Activated CD8-positive, alpha-beta memory T cell treated with anti-CD3 and anti-CD28 coated beads, Interleukin-2, amount 50 U/mL, for 1 hour (primary cell): ENCODE results near the gene RAB36.

Source experiments
- DNase-seq: peaks from one replicate; pipeline ENCODE4 v3.0.0-alpha.2; 2020; ENCODE audit errors: extremely low read depth

RAB36 gene

GRCh38 chr22:23158516-23159290 is 13.4 kb downstream of the RAB36 start:
- DNase-seq = no peak

DNA sequence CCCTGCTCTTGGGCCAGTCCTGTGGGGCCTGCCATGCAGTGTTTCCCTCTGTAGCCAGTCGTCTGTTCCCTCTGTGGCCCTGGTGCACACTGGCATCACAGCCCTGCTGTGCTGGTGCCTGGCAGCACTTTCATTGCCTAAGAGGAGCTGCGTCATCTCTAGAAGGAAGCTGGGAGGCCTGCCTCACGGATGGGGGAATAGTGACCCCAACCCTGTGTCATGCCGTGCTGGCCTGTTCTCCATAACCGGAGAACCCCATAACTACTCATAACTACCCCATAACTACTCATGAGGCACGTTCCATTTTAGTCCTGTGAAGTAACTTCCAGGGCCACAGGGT is 14.0 kb downstream of the RAB36 start:
- DNase-seq = no peak

DNA sequence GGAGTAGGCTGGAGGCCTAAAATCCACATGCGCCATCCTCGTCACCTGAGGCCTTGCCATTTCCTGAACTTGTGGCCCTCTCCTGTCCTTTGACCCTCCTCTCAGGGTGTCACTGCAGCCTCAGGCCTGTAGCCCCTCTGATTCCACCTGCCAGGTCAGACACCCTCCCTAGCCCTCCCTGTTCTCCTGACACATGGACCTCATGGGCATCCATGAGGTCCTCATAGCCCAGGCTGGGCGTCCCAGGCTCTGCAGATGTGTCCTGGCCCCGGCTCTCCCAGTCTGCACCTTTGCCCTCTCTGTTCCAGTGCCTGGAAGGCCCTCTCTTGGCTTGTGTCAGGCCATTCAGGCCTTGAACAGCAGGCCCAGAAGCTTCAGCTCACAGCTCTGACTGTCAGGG is 15.8 kb downstream of the RAB36 start:
- no peak for DNase-seq

DNA sequence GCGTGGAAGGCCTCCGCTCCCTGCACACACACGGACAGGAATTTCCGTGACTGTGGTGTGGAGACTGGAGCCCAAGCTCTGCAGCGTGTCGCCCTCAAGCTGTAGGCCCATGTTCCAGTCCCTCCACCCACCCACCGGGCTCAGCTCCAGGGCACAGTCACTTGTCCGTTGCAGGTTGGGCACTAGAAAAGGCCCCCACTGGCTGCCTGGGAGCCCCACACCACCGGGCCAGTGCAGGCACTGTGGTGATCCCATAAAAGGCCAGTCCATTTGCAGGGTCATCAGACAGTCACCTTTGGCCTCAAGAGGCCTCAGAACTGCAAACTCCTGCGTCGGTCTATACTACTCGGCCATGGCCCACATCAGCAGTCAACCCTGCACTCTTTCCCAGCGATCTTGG is 16.3 kb downstream of the RAB36 start:
- DNase-seq = no peak

DNA sequence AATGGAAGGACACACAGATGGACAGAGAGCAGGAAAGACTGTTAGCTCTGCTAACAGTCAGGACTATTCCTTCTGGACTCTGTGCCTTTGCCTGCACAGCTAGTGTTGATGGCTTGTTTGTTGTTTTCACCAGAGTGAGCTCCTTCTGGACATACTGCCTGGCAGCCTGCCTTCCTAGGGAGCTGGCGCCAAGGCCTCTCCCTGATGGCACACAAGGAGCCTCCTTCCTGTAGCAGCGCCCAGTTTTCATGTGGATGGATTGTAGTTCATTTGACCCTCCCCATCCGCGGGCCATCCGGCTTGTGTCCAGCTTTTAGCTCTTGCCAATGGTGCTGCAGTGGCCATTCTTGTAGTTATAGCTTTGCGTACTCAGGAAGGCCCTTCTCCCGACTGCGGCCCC is 18.4 kb downstream of the RAB36 start:
- DNase-seq = no peak

DNA sequence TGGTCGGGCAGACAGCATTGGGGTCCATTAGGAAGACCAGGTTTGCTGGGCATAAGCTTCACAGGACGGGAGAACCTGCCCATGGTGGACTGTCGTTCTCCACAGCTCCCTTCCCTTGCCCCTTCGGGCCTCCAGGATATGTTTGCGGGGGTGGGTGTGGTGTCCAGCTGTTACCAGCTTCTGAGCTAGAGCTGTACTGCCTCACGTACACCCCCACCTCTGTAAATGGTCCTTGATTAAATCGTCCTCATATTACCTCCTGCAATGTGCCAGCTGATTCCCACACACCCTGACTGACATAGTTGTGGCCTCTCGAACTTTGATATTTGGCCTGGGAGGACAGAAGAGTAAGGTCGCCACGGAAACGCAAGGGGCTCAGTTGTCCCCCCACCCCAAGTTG is 18.8 kb downstream of the RAB36 start:
- no peak for DNase-seq

GRCh38 chr22:23166042-23166831 is 21.0 kb downstream of the RAB36 start:
- no peak for DNase-seq

DNA sequence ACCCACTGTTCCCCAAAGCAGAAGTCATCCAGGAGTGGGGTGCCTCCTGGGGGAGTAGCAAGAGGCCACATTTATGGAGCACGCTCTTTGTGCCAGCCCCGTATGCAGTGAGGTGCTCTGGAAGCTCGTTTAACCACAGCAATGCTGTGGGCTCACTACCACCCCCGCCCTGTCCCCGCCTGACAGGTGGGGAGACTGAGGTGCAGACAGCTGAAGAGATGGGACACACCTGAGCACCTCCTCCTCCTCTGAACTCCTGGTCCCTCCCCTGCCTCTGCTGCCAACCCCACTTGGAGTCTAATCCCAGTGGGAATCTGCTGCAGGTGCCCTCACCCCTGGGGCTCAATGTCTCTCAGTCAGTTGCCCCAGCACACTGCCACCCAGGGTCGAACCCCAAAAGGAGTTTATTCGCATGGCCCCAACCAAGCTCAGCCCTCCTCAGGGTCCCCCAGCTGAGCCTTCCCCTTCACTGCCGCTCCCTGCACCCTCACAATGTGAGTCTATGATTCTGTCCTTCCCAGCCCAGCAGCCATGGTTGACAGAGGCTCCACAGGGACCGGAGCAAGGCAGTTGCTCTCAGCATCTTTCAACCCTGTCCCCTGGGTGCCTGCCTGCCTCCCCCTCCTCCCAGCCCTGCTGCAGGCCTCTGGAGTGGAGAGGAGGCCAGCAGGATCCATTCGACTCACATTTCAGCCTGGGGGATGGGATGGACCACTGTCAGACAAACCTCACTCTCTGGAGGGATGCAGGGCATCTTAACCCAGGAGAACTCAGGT is 21.8 kb downstream of the RAB36 start:
- no peak for DNase-seq

GRCh38 chr22:23168391-23169042 is 23.2 kb downstream of the RAB36 start:
- no peak for DNase-seq

DNA sequence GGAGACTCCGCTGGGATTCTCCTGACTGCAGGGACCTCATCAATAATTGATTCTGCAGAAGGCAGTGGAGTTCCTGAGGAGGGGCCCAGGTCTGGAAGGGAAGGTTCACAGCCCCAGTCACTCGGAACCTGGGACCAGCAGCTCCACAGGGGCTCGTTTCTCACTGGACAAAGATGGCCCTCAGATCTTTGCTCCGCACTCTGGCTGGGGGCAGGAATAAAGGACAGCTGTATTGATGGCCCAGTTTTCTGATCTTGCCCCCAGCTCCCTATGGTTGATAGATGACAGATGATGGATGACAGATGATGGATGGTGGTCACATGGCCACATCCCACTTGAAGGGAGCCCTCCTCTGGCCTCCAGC is 23.7 kb downstream of the RAB36 start:
- no peak for DNase-seq

DNA sequence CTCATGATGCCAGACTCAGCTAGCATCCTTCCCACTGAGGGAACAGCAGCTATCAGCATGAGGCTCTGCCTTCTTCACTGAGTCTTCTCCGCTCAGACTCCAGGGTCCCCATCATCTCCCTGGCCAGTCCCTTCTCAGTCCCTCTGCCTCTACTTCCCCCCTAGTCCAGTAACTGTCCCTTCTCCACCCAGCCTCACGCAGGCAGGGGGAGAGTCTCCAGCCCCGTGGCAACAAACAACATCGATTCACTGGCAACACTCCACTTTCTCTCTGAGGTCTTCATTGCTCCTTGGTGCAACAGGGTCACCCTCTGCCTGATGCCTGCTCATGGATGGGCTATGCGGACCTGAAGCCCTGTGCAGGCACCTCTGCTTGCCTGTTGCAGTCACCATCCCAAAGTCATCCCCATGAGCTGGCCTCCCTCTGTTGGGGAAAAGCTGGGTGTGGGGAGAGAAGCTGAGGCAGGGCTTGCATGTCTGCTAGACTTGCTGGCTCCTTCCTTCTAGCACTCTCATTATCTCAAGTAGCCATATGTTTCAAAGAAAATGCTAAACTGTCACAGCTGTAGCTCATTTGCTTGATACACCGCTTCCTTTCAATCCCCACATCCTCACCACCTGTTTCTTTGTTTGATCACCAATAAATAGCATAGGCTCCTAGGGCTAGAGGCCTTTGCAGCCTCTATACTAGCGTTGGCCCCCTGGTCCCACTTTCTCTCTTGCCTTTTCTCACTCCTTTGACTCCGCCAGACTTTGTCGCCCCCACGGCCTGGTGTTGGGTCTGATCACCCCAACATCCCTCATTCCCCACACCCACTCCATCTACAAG is 30.8 kb downstream of the RAB36 start:
- DNase-seq = no peak

DNA sequence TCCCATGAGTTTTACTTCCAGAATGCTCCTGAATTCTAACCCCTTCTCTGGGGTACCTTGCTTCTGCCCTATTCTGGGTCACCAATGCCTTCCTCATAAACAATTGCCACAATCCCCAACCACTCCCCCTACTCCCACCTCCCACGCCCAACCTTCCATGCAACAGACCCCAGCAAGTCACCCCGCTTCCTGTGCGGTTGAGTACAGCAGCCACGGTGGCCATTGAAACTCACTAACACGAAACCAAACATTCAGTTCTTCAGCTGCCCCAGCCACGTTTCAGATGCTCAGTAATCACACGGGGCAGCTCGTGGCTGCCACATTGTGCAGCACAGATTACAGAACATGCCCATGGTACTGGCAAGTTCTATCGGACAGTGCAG is 31.4 kb downstream of the RAB36 start:
- no peak for DNase-seq

DNA sequence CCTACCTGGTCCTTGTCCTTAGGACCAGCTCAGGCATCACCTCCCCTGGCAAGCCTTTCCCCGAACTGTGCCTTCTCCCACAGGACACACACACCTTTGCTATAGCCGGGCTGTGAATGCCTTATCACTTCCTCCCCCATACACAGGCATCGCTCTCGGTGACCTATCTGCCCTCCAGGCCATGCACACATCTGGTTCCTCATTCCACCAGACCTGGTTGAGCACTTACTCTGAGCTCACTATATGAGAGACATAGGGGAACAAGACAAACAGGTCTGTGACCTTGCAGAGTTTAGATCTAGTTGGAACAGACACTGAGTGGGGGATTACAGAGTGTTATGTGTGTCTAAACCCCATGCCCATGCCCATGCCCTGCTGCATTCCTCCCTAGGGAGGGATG is 31.9 kb downstream of the RAB36 start:
- no peak for DNase-seq

DNA sequence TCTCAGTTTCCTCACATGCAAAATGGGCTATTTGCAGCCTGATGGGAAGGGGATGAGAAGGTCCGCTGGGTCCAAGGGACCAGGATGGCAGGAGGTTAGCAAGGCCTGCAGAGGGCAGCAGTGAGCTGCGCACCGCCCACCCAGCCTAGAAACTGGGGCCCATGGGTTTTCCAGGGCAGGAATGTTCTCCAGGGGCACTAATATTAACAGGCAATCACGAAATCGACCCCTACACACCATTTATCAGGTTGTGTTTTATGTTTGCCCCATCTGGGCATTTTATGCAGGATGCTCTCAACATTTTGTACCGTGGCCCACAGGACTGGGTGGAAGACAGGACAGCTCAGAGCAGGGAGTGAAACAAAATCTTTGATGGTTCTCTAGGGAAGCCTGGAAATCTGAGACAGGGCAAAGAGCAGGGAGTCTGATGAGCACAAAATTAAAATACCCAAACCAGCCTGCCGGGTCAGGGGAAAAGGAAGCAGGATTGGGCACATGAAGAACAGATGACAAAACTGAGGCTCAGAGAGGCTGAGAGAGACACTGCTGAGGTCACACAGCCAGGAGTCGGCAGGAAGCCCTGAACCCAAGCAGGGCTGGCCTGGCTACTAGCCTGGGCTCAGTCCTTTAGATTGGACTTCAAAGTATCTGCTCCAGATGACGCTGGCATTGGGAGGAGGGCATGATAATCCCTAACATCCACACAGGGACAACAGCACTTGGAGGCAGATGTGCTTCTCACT is 33.4 kb downstream of the RAB36 start:
- no peak for DNase-seq

- DNase-seq = no peak
Measured at GRCh38 chr22:23179381-23180299, 34.4 kb downstream of the RAB36 start.

GRCh38 chr22:23180301-23180892 is 35.1 kb downstream of the RAB36 start, which contains the start of gene BCR:
Gene BCR, plus strand, starts transcription at chr22:23180509. Its CDS starts 452 bp downstream, at chr22:23180961.
- DNase-seq = no peak

DNA sequence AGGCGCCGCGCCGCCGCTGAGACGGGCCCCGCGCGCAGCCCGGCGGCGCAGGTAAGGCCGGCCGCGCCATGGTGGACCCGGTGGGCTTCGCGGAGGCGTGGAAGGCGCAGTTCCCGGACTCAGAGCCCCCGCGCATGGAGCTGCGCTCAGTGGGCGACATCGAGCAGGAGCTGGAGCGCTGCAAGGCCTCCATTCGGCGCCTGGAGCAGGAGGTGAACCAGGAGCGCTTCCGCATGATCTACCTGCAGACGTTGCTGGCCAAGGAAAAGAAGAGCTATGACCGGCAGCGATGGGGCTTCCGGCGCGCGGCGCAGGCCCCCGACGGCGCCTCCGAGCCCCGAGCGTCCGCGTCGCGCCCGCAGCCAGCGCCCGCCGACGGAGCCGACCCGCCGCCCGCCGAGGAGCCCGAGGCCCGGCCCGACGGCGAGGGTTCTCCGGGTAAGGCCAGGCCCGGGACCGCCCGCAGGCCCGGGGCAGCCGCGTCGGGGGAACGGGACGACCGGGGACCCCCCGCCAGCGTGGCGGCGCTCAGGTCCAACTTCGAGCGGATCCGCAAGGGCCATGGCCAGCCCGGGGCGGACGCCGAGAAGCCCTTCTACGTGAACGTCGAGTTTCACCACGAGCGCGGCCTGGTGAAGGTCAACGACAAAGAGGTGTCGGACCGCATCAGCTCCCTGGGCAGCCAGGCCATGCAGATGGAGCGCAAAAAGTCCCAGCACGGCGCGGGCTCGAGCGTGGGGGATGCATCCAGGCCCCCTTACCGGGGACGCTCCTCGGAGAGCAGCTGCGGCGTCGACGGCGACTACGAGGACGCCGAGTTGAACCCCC is 35.8 kb downstream of the RAB36 start:
- no peak for DNase-seq

DNA sequence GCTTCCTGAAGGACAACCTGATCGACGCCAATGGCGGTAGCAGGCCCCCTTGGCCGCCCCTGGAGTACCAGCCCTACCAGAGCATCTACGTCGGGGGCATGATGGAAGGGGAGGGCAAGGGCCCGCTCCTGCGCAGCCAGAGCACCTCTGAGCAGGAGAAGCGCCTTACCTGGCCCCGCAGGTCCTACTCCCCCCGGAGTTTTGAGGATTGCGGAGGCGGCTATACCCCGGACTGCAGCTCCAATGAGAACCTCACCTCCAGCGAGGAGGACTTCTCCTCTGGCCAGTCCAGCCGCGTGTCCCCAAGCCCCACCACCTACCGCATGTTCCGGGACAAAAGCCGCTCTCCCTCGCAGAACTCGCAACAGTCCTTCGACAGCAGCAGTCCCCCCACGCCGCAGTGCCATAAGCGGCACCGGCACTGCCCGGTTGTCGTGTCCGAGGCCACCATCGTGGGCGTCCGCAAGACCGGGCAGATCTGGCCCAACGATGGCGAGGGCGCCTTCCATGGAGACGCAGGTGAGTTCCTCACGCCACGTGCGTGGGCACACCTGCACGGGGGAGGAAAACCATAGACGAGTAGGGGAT is 36.5 kb downstream of the RAB36 start:
- no peak for DNase-seq
